BJ (cell line): ENCODE data around the gene PKHD1. TPM values are rescaled to one million over a fixed set of nuclear protein-coding genes. Genes with fewer than 3 reads are reported as not detected.

Source experiments
- CTCF ChIA-PET: fragments of 350-600 bp; formaldehyde crosslinking; extraction: SDS; loops from one replicate; lab custom pipeline; 2021; ENCODE audit warnings: antibody characterized with exemption, inconsistent platforms; lab: Yijun Ruan, JAX
- POLR2A ChIA-PET: fragments of 300-600 bp; sonication (Branson Sonifier 250); formaldehyde crosslinking; extraction: SDS; loops from one replicate; lab custom pipeline; 2021; ENCODE audit warnings: antibody characterized with exemption; lab: Charles Lee
- DNase-seq: peaks from one replicate; pipeline ENCODE4 v3.0.0-alpha.2; 2011; ENCODE audit warnings: low read depth
- H3K27me3 ChIP-seq: 2 replicates; pipeline ENCODE4 v1.6.0; 2011; ENCODE audit warnings: low read length; ENCODE audit not compliant: control insufficient read depth, insufficient read depth
- H3K36me3 ChIP-seq: 2 replicates; pipeline ENCODE4 v1.5.1; 2011; ENCODE audit warnings: low read length; ENCODE audit not compliant: control insufficient read depth, insufficient read depth
- H3K4me3 ChIP-seq: 2 replicates; pipeline ENCODE4 v1.5.1; 2011; ENCODE audit warnings: low read depth, mild to moderate bottlenecking, control low read depth, low read length
- polyA plus RNA-seq: library from polyadenylated mRNA; depleted of rRNA; stranded (reverse); fragments of >200 nt; gene quantifications from 2 replicates; pipeline ENCODE4 v1.2.3, GENCODE V29; 2011; rRNA removed
- small RNA-seq: library from RNA; depleted of rRNA; stranded (forward); fragments of <200 nt; gene quantifications from one replicate; pipeline ENCODE3, GENCODE V24; 2012; ENCODE audit warnings: low replicate concordance, low read depth; ENCODE audit not compliant: insufficient read length
- TF ChIP-seq, protein P1 (sequence below): IDR thresholded peaks from 2 replicates; pipeline ENCODE4 v1.5.1; 2011; ENCODE audit warnings: low read depth, mild to moderate bottlenecking, control low read depth, inconsistent platforms, low read length, moderate library complexity; ENCODE audit not compliant: insufficient read depth

The PKHD1 gene
- polyA plus RNA-seq, 1 experiment, result not detected

DNA sequence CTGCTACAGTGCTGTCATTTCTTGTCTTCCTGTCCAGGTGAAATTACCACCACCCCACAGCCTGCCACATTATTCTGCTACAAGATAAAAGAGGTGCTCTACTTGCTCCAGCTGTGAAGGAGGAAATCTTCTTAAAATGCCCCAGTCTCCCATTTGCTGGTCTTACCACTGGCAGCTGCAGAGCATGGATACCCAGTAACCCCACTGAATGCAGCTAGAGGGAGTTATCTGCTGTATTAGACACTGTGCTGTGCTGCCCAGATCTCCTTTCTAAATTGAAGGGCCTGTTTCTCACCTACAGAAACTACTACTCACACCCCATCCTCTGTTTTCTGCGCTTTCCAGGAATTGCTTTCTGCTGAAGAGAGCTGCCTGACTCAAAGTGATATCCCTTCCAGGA is 517.8 kb downstream of the PKHD1 start:
- ChIA-PET CTCF (no interaction called here), POLR2A (no interaction called here)
- Histone ChIP-seq H3K27me3 (no peaks in the 10 kb centered on the region), H3K36me3 (no peaks in the 10 kb centered on the region), H3K4me3 (no peak overlapping the region)
- TF ChIP-seq, protein P1, sequence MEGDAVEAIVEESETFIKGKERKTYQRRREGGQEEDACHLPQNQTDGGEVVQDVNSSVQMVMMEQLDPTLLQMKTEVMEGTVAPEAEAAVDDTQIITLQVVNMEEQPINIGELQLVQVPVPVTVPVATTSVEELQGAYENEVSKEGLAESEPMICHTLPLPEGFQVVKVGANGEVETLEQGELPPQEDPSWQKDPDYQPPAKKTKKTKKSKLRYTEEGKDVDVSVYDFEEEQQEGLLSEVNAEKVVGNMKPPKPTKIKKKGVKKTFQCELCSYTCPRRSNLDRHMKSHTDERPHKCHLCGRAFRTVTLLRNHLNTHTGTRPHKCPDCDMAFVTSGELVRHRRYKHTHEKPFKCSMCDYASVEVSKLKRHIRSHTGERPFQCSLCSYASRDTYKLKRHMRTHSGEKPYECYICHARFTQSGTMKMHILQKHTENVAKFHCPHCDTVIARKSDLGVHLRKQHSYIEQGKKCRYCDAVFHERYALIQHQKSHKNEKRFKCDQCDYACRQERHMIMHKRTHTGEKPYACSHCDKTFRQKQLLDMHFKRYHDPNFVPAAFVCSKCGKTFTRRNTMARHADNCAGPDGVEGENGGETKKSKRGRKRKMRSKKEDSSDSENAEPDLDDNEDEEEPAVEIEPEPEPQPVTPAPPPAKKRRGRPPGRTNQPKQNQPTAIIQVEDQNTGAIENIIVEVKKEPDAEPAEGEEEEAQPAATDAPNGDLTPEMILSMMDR, result no peak
- DNase-seq, result no peak

DNA sequence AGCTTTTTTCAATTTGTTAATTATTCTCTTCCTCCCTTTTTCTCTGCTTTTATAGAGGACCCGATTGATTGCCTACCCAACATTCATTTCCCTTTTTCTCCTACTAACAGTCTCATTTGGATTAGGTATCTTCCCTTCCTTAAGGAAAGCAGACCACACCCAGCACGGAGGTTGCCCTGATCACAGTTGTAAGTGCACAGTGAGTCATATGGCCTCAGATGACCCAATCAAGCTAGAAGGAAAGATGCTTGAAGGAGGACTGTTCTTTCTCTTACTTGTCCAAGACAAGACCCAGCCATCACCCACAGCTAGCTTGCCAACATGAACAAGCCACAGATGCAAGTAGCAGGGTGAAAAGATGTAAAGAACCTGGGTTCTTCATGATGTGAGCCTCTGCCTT is 518.6 kb downstream of the PKHD1 start:
- H3K27me3 ChIP-seq, result no peaks in the 10 kb centered on the region
- ChIA-PET POLR2A (no interaction called here), CTCF (no interaction called here)
- H3K36me3 ChIP-seq, result no peaks in the 10 kb centered on the region
- TF ChIP-seq, protein P1, result no peak
- DNase-seq, result no peak
- no peak overlapping the region for H3K4me3 ChIP-seq

DNA sequence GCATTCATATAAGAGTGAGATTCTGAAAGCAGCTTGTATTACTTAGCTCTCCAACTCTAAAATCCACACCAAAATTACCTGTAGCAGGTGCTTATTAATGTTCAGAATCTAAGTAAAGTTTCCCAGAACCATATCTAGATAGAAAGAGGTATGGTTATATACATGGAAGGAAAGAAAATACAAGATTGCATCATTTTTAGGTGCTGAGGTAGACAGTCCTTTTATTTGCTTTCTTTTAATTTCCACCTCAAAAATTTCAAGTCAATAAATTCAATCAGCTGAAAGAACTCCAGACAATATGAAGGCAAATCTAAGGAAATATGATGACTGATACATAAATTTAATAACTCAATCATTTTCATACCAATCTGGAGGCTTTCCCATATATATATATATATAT is 521.9 kb downstream of the PKHD1 start:
- ChIA-PET POLR2A (no interaction called here), CTCF (no interaction called here)
- TF ChIP-seq, protein P1, result no peak
- H3K4me3 ChIP-seq, result no peak overlapping the region
- DNase-seq, result no peak
- no peaks in the 10 kb centered on the region for H3K36me3 ChIP-seq
- no peaks in the 10 kb centered on the region for H3K27me3 ChIP-seq

Small RNA genes lying within 50 kb of the gene (small RNA-seq; reads per million reads assigned to genes)
- gene RN7SL580P, result not detected

Other genes with a start within 250 kb of the PKHD1 start
- not detected in 2 replicates for gene IL17A, start 98.8 kb upstream of the PKHD1 start, polyA plus RNA-seq
- gene IL17F, start 156.9 kb upstream of the PKHD1 start, polyA plus RNA-seq, result not detected in 2 replicates
- gene MCM3, start 197.1 kb upstream of the PKHD1 start, polyA plus RNA-seq, result 33.3 and 42.2 TPM in 2 replicates